Mesenchymal stem cell (in vitro differentiated cells and primary cell): Measurements from ENCODE around the gene EYA2.

Source experiments
- DNase-seq: peaks from one replicate; pipeline ENCODE4 v3.0.0-alpha.2; 2013
- H2AFZ ChIP-seq: one replicate; pipeline ENCODE4 v1.6.1; 2013; ENCODE audit warnings: low read depth, mild to moderate bottlenecking, control low read depth, inconsistent platforms, low read length, moderate library complexity
- H2AK5ac ChIP-seq: 2 replicates; pipeline ENCODE4 v1.6.1; 2013; ENCODE audit warnings: low read length, moderate library complexity, mild to moderate bottlenecking, inconsistent platforms; ENCODE audit not compliant: severe bottlenecking
- H2BK120ac ChIP-seq: one replicate; pipeline ENCODE4 v1.6.1; 2013; ENCODE audit warnings: low read depth, mild to moderate bottlenecking, inconsistent platforms, low read length, moderate library complexity
- H2BK12ac ChIP-seq, 2 experiments: one replicate each; pipeline ENCODE4 v1.6.1; 2013; ENCODE audit warnings: inconsistent platforms in 2 of 2, low read length in 2 of 2, mild to moderate bottlenecking in 2 of 2, moderate library complexity in 2 of 2, control low read depth in 1 of 2
- H2BK15ac ChIP-seq: one replicate; pipeline ENCODE4 v1.6.1; 2013; ENCODE audit warnings: mild to moderate bottlenecking, low read depth, inconsistent platforms; ENCODE audit not compliant: poor library complexity, severe bottlenecking
- H2BK5ac ChIP-seq: 2 replicates; pipeline ENCODE4 v1.6.1; 2013; ENCODE audit warnings: low read depth, mild to moderate bottlenecking, low read length, control low read depth, inconsistent platforms; ENCODE audit not compliant: poor library complexity, severe bottlenecking
- H3K14ac ChIP-seq, 2 experiments: one replicate each; pipeline ENCODE4 v1.6.1; 2013; ENCODE audit warnings: inconsistent platforms in 2 of 2, low read length in 2 of 2, control low read depth in 1 of 2, mild to moderate bottlenecking in 1 of 2, moderate library complexity in 1 of 2
- H3K18ac ChIP-seq, 2 experiments: one replicate each; pipeline ENCODE4 v1.6.1; 2013; ENCODE audit warnings: inconsistent platforms in 2 of 2, low read length in 2 of 2, control low read depth in 1 of 2, low read depth in 1 of 2, mild to moderate bottlenecking in 1 of 2
- H3K23ac ChIP-seq, 2 experiments: one replicate each; pipeline ENCODE4 v1.6.1; 2013; ENCODE audit warnings: inconsistent platforms in 2 of 2, low read length in 2 of 2, mild to moderate bottlenecking in 2 of 2, moderate library complexity in 2 of 2, control low read depth in 1 of 2
- H3K27ac ChIP-seq: 2 replicates; pipeline ENCODE4 v1.5.1; 2013; ENCODE audit warnings: mild to moderate bottlenecking, moderate library complexity, low read length, control low read depth, inconsistent platforms; ENCODE audit not compliant: poor library complexity, severe bottlenecking
- H3K27me3 ChIP-seq, 2 experiments: 2 replicates each; pipeline versions ENCODE4 v1.6.1 to v1.7.0; 2013; ENCODE audit warnings: low read length in 2 of 2, mild to moderate bottlenecking in 2 of 2, moderate library complexity in 2 of 2, control low read depth in 1 of 2, inconsistent platforms in 1 of 2; ENCODE audit not compliant: control insufficient read depth in 1 of 2, insufficient read depth in 1 of 2
- H3K36me3 ChIP-seq, 2 experiments: 2 replicates each; pipeline versions ENCODE4 v1.6.1 to v1.7.0; 2013; ENCODE audit warnings: low read length in 2 of 2, control low read depth in 1 of 2, inconsistent platforms in 1 of 2, low read depth in 1 of 2, mild to moderate bottlenecking in 1 of 2; ENCODE audit not compliant: insufficient read depth in 2 of 2, control insufficient read depth in 1 of 2
- H3K4ac ChIP-seq, 2 experiments: one replicate each; pipeline ENCODE4 v1.6.1; 2013; ENCODE audit warnings: inconsistent platforms in 2 of 2, low read length in 2 of 2, mild to moderate bottlenecking in 2 of 2, moderate library complexity in 2 of 2, control low read depth in 1 of 2, low read depth in 1 of 2
- H3K4me1 ChIP-seq: 2 replicates; pipeline ENCODE4 v1.6.1; 2013; ENCODE audit warnings: low read depth, low read length, control low read depth; ENCODE audit not compliant: control insufficient read depth, insufficient read depth
- H3K4me2 ChIP-seq: 2 replicates; pipeline ENCODE4 v1.6.1; 2013; ENCODE audit warnings: low read length, mild to moderate bottlenecking, inconsistent platforms; ENCODE audit not compliant: poor library complexity, severe bottlenecking
- H3K4me3 ChIP-seq, 2 experiments: 2 replicates each; pipeline versions ENCODE4 v1.5.1 to v1.7.0; 2013; ENCODE audit warnings: low read length in 2 of 2, mild to moderate bottlenecking in 2 of 2, control low read depth in 1 of 2, low read depth in 1 of 2; ENCODE audit not compliant: insufficient read depth in 1 of 2
- H3K79me1 ChIP-seq: replicated peaks from 2 replicates; pipeline ENCODE4 v1.6.1; 2013; ENCODE audit warnings: mild to moderate bottlenecking, control low read depth, low read length, inconsistent platforms; ENCODE audit not compliant: poor library complexity, severe bottlenecking
- H3K9ac ChIP-seq: 2 replicates; pipeline ENCODE4 v1.7.0; 2013; ENCODE audit warnings: mild to moderate bottlenecking, low read length, moderate library complexity
- H3K9me3 ChIP-seq: 2 replicates; pipeline ENCODE4 v1.7.0; 2013; ENCODE audit warnings: mild to moderate bottlenecking, low read length; ENCODE audit not compliant: control insufficient read depth
- H4K8ac ChIP-seq: one replicate; pipeline ENCODE4 v1.6.1; 2013; ENCODE audit warnings: inconsistent platforms, mild to moderate bottlenecking, low read length, moderate library complexity
- H4K91ac ChIP-seq: one replicate; pipeline ENCODE4 v1.6.1; 2013; ENCODE audit warnings: mild to moderate bottlenecking, low read length, inconsistent platforms
- WGBS: methylation state at CpG from one replicate; pipeline ENCODE4 v1.1.7; 2013; ENCODE audit warnings: mixed read lengths; 5-methylcytosine and 5-hydroxymethylcytosine counted together

EYA2 gene

GRCh38 chr20:46978951-46979491, 84.4 kb downstream of the EYA2 start:
- H3K27me3 ChIP-seq: peaks cover 0 to 26% of the 10 kb centered on the region in 2 experiments
- no peak overlapping the region for H2BK12ac ChIP-seq
- no peak overlapping the region for H2BK5ac ChIP-seq
- DNase-seq: no peak
- H3K18ac ChIP-seq: no peak overlapping the region
- 76% methylated on average over 8 of the region's 9 CpGs for WGBS
- no peak overlapping the region for H3K4ac ChIP-seq
- no peak overlapping the region for H4K8ac ChIP-seq
- H2AFZ ChIP-seq: no peak overlapping the region
- H2AK5ac ChIP-seq: no peak overlapping the region
- H3K9me3 ChIP-seq: peaks cover 7% of the 10 kb centered on the region
- no peak overlapping the region for H3K14ac ChIP-seq
- no peak overlapping the region for H3K4me2 ChIP-seq
- no peak overlapping the region for H3K4me3 ChIP-seq
- no peak overlapping the region for H3K23ac ChIP-seq
- H2BK120ac ChIP-seq: no peak overlapping the region
- H4K91ac ChIP-seq: no peak overlapping the region
- no peaks in the 10 kb centered on the region for H3K36me3 ChIP-seq
- no peak overlapping the region for H2BK15ac ChIP-seq
- no peaks in the 10 kb centered on the region for H3K4me1 ChIP-seq
- H3K9ac ChIP-seq: no peak overlapping the region
- no peak overlapping the region for H3K27ac ChIP-seq
- no peaks in the 10 kb centered on the region for H3K79me1 ChIP-seq

GRCh38 chr20:46979603-46980241, 85.1 kb downstream of the EYA2 start:
- no peaks in the 10 kb centered on the region for H3K36me3 ChIP-seq
- no peak overlapping the region for H4K8ac ChIP-seq
- no peak overlapping the region for H3K4me3 ChIP-seq
- no peak overlapping the region for H3K14ac ChIP-seq
- no peak overlapping the region for H3K4ac ChIP-seq
- no peak overlapping the region for H2AK5ac ChIP-seq
- H3K4me2 ChIP-seq: no peak overlapping the region
- H3K27me3 ChIP-seq: peaks cover 0 to 20% of the 10 kb centered on the region in 2 experiments
- H3K27ac ChIP-seq: no peak overlapping the region
- no peak overlapping the region for H2BK5ac ChIP-seq
- H3K18ac ChIP-seq: no peak overlapping the region
- no peak overlapping the region for H2BK15ac ChIP-seq
- H2BK120ac ChIP-seq: no peak overlapping the region
- H3K23ac ChIP-seq: no peak overlapping the region
- H2AFZ ChIP-seq: no peak overlapping the region
- no peaks in the 10 kb centered on the region for H3K79me1 ChIP-seq
- H3K4me1 ChIP-seq: no peaks in the 10 kb centered on the region
- DNase-seq: no peak
- 83% methylated on average over 7 of the region's 8 CpGs for WGBS
- H3K9me3 ChIP-seq: peaks cover 7% of the 10 kb centered on the region
- no peak overlapping the region for H2BK12ac ChIP-seq
- no peak overlapping the region for H4K91ac ChIP-seq
- no peak overlapping the region for H3K9ac ChIP-seq

- Histone ChIP-seq H3K9me3 (peaks cover 7% of the 10 kb centered on the region), H4K91ac (no peak overlapping the region), H3K27me3 (peaks cover 0 to 20% of the 10 kb centered on the region in 2 experiments), H2BK15ac (no peak overlapping the region), H2BK12ac (no peak overlapping the region), H3K14ac (no peak overlapping the region), H3K79me1 (no peaks in the 10 kb centered on the region), H2BK5ac (no peak overlapping the region), H3K23ac (no peak overlapping the region), H3K4me2 (no peak overlapping the region), H2AK5ac (no peak overlapping the region), H4K8ac (no peak overlapping the region), H3K4ac (no peak overlapping the region), H3K18ac (no peak overlapping the region), H2BK120ac (no peak overlapping the region), H2AFZ (no peak overlapping the region), H3K4me3 (no peak overlapping the region), H3K27ac (no peak overlapping the region), H3K4me1 (no peaks in the 10 kb centered on the region), H3K9ac (no peak overlapping the region), H3K36me3 (no peaks in the 10 kb centered on the region)
- no peak for DNase-seq
Observed at GRCh38 chr20:46981184-46981583, 86.5 kb downstream of the EYA2 start.

GRCh38 chr20:46983466-46983865, 88.8 kb downstream of the EYA2 start:
- Histone ChIP-seq H3K4me1 (no peaks in the 10 kb centered on the region), H3K4me2 (no peak overlapping the region), H3K27ac (no peak overlapping the region), H3K79me1 (no peaks in the 10 kb centered on the region), H4K91ac (no peak overlapping the region), H2BK15ac (no peak overlapping the region), H3K14ac (no peak overlapping the region), H3K9ac (no peak overlapping the region), H3K36me3 (no peaks in the 10 kb centered on the region), H2AK5ac (no peak overlapping the region), H3K4me3 (no peak overlapping the region), H3K27me3 (peaks cover 0 to 16% of the 10 kb centered on the region in 2 experiments), H3K9me3 (peaks cover 7% of the 10 kb centered on the region), H2BK5ac (no peak overlapping the region), H2BK12ac (no peak overlapping the region), H3K4ac (no peak overlapping the region), H4K8ac (no peak overlapping the region), H2BK120ac (no peak overlapping the region), H3K23ac (no peak overlapping the region), H3K18ac (no peak overlapping the region), H2AFZ (no peak overlapping the region)
- no peak for DNase-seq
- WGBS: 79% methylated on average over 1 of the region's 1 CpG
